Tibial nerve (tissue), 4 donors: Measurements from ENCODE around the gene ENOX1. TPM values are rescaled to one million over a fixed set of nuclear protein-coding genes. Genes with fewer than 3 reads are reported as not detected.

Experiments
- DNase-seq, 2 donors: peaks; one replicate each; pipeline ENCODE4 v3.0.0-alpha.2; 2019; ENCODE audit warnings: low spot score in 2 of 2
- H3K27ac ChIP-seq, 4 donors: fragments of 200-600 bp; sonication (generic) in 3 of 4; one replicate each; pipeline ENCODE4 v1.5.1; 2017 to 2019; ENCODE audit warnings: mild to moderate bottlenecking in 1 of 4
- H3K27me3 ChIP-seq, 2 donors: fragments of 200-600 bp; sonication (generic) in 1 of 2; one replicate each; pipeline versions ENCODE4 v1.5.1 to v1.6.0; 2017 to 2019
- H3K36me3 ChIP-seq, 3 donors: fragments of 200-600 bp; sonication (generic); one replicate each; pipeline ENCODE4 v1.5.1; 2018 to 2019
- H3K4me1 ChIP-seq, 4 donors: fragments of 200-600 bp; sonication (generic) in 3 of 4; one replicate each; pipeline ENCODE4 v1.5.1; 2017 to 2019
- H3K4me3 ChIP-seq, 4 donors: fragments of 200-600 bp; sonication (generic) in 3 of 4; one replicate each; pipeline ENCODE4 v1.5.1; 2017 to 2019; ENCODE audit warnings: mild to moderate bottlenecking in 1 of 4, moderate library complexity in 1 of 4
- H3K9me3 ChIP-seq, 4 donors: fragments of 200-600 bp; sonication (generic) in 3 of 4; one replicate each; pipeline ENCODE4 v1.5.1; 2017 to 2019
- CTCF ChIP-seq, 5 experiments: fragments of 200-600 bp in 3 of 5; fragments of 450-650 bp in 2 of 5; sonication (generic) in 3 of 5; IDR thresholded peaks; one replicate each; pipeline ENCODE4 v1.5.1; 2016 to 2019; ENCODE audit warnings: antibody characterized with exemption in 5 of 5, mild to moderate bottlenecking in 3 of 5, moderate library complexity in 2 of 5
- EP300 ChIP-seq, 2 donors: sonication (generic); formaldehyde crosslinking; IDR thresholded peaks; one replicate each; pipeline ENCODE4 v1.6.1; 2017; ENCODE audit warnings: antibody characterized with exemption in 2 of 2, mild to moderate bottlenecking in 1 of 2
- POLR2A ChIP-seq, 2 donors: fragments of 450-650 bp; IDR thresholded peaks; one replicate each; pipeline ENCODE4 v1.6.1; 2017; ENCODE audit warnings: antibody characterized with exemption in 2 of 2, mild to moderate bottlenecking in 2 of 2, moderate library complexity in 2 of 2
- WGBS, 2 donors: methylation state at CpG; one replicate each; pipeline ENCODE4 v1.1.5; 2018; 5-methylcytosine and 5-hydroxymethylcytosine counted together
- total RNA-seq, 4 donors: library from RNA; depleted of rRNA; stranded (reverse); fragments of >200 nt; gene quantifications; one replicate each; pipeline ENCODE4 v1.1.0, GENCODE V29; 2016

The ENOX1 gene
- total RNA-seq, 4 donors from 2014 or later = 2.6 to 8.2 (median 4.6) TPM

DNA sequence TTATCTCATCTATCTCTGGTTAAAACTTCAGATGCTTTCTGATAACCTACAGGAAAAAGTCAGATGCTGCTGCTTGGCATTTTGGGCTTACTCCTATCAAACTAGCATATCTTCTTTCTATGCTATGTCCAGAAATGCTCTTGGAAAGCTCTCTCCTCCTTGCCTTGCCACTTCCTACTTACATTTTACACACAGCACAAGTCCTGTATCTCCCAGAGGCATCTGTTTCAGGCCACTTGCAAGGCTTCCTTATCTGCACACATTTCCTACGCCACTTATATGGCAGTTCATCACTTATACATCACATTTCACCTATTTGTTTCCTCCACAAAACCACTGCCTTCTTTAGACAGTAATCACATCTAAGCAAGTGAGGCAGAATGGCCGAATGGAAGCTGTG lies 543.1 kb downstream of the ENOX1 start:
- Histone ChIP-seq H3K4me3 (no peak overlapping the region), H3K4me1 (no peaks in the 10 kb centered on the region), H3K27ac (no peak overlapping the region), H3K9me3 (no peaks in the 10 kb centered on the region), H3K36me3 (no peaks in the 10 kb centered on the region), H3K27me3 (no peaks in the 10 kb centered on the region)
- TF ChIP-seq POLR2A (IDR thresholded peaks at IDR 0.05) = no peak
- TF ChIP-seq EP300 (IDR thresholded peaks at IDR 0.05) = no peak
- TF ChIP-seq CTCF (IDR thresholded peaks at IDR 0.05) = no peak
- 75 to 84% methylated on average over 2 of the region's 2 CpGs for WGBS, 2 donors
- no peak for DNase-seq

DNA sequence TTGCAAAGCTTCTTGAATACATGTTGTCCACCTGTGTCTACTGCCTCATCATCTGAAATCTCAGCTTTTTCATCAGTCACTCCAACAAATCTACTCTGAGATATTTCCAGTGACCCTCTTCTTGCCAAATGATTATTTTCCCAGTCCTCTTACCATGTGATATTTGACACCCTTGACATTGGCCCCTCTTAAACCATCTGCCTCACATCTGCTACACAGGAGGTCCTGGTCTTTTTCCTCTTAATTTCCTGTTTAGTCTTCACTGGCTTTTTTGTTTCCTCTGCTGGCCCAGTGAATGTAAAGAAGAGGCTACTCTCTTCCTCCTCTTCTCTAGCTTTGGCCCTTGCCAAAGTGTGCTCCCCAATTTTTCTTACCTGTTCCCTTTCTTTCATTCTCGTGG lies 544.7 kb downstream of the ENOX1 start:
- Histone ChIP-seq H3K4me3 (no peak overlapping the region), H3K27ac (no peak overlapping the region), H3K9me3 (no peaks in the 10 kb centered on the region), H3K4me1 (no peaks in the 10 kb centered on the region), H3K27me3 (no peaks in the 10 kb centered on the region), H3K36me3 (no peaks in the 10 kb centered on the region)
- no peak for DNase-seq
- WGBS, 2 donors = 46 to 94% methylated on average over 1 of the region's 1 CpG
- TF ChIP-seq POLR2A (IDR thresholded peaks at IDR 0.05) = no peak
- no peak for TF ChIP-seq CTCF (IDR thresholded peaks at IDR 0.05)
- TF ChIP-seq EP300 (IDR thresholded peaks at IDR 0.05) = no peak

GRCh38 chr13:43240278-43240677 lies 546.5 kb downstream of the ENOX1 start:
- H3K4me1 ChIP-seq = no peaks in the 10 kb centered on the region

GRCh38 chr13:43239275-43239840 lies 547.4 kb downstream of the ENOX1 start:
- no peak for TF ChIP-seq CTCF (IDR thresholded peaks at IDR 0.05)
- TF ChIP-seq POLR2A (IDR thresholded peaks at IDR 0.05) = no peak
- no peak for TF ChIP-seq EP300 (IDR thresholded peaks at IDR 0.05)
- H3K4me3 ChIP-seq = no peak overlapping the region
- no peaks in the 10 kb centered on the region for H3K27me3 ChIP-seq
- no peak overlapping the region for H3K27ac ChIP-seq
- no peaks in the 10 kb centered on the region for H3K36me3 ChIP-seq
- DNase-seq = no peak
- H3K4me1 ChIP-seq = no peaks in the 10 kb centered on the region
- H3K9me3 ChIP-seq = no peaks in the 10 kb centered on the region

More at GRCh38 chr13:43240278-43240677, 546.5 kb downstream of the ENOX1 start:
- H3K27me3 ChIP-seq = no peaks in the 10 kb centered on the region
- H3K27ac ChIP-seq = no peak overlapping the region
- H3K36me3 ChIP-seq = no peaks in the 10 kb centered on the region
- TF ChIP-seq CTCF (IDR thresholded peaks at IDR 0.05) = no peak
- TF ChIP-seq EP300 (IDR thresholded peaks at IDR 0.05) = no peak
- TF ChIP-seq POLR2A (IDR thresholded peaks at IDR 0.05) = no peak
- no peak overlapping the region for H3K4me3 ChIP-seq
- H3K9me3 ChIP-seq = no peaks in the 10 kb centered on the region
- no peak for DNase-seq

- no peak for TF ChIP-seq CTCF (IDR thresholded peaks at IDR 0.05)
- TF ChIP-seq POLR2A (IDR thresholded peaks at IDR 0.05) = no peak
- H3K27ac ChIP-seq = no peak overlapping the region
- no peak overlapping the region for H3K4me3 ChIP-seq
- H3K27me3 ChIP-seq = no peaks in the 10 kb centered on the region
- H3K4me1 ChIP-seq = no peaks in the 10 kb centered on the region
- H3K9me3 ChIP-seq = no peaks in the 10 kb centered on the region
- DNase-seq = no peak
- 66 to 69% methylated on average over 2 of the region's 2 CpGs for WGBS, 2 donors
- no peaks in the 10 kb centered on the region for H3K36me3 ChIP-seq
Measured at GRCh38 chr13:43238341-43239083, 548.3 kb downstream of the ENOX1 start.
